RWPE2 (cell line): ENCODE data around the gene FAM78A.
"Not testable (repeated sequence)": the region's sequence is repeated elsewhere in the genome, so short reads cannot be mapped to it uniquely, and the experiment has no call there.

ENCODE experiments used
- ATAC-seq: fragments of 200-7000 bp; cut with Tn5 transposase; 3 replicates; pipeline ENCODE4 v1.9.1; 2021; ENCODE audit warnings: low read depth
- DNase-seq: peaks from one replicate; pipeline ENCODE4 v3.0.0-alpha.2; 2020; ENCODE audit warnings: low spot score
- H3K27ac ChIP-seq: fragments of 450-650 bp; 2 replicates; pipeline ENCODE4 v1.5.1; 2017; ENCODE audit warnings: mild to moderate bottlenecking; ENCODE audit not compliant: poor library complexity, severe bottlenecking
- H3K27me3 ChIP-seq: fragments of 250-450 bp; sonication (Bioruptor Pico); 2 replicates; pipeline ENCODE4 v1.5.1; 2021; ENCODE audit warnings: mild to moderate bottlenecking, moderate library complexity; ENCODE audit not compliant: insufficient read depth, poor library complexity, severe bottlenecking
- H3K36me3 ChIP-seq: fragments of 250-450 bp; sonication (Bioruptor Pico); 2 replicates; pipeline ENCODE4 v1.5.1; 2020; ENCODE audit warnings: low read depth, mild to moderate bottlenecking, moderate library complexity
- H3K4me1 ChIP-seq: fragments of 250-450 bp; sonication (Bioruptor Pico); 2 replicates; pipeline ENCODE4 v1.5.1; 2021; ENCODE audit warnings: mild to moderate bottlenecking, moderate library complexity; ENCODE audit not compliant: insufficient read depth, poor library complexity, severe bottlenecking
- H3K4me3 ChIP-seq: fragments of 250-450 bp; sonication (Bioruptor Pico); 2 replicates; pipeline ENCODE4 v1.5.1; 2021; ENCODE audit warnings: mild to moderate bottlenecking, moderate library complexity; ENCODE audit not compliant: severe bottlenecking
- H3K9me3 ChIP-seq: fragments of 250-450 bp; sonication (Bioruptor Pico); 2 replicates; pipeline ENCODE4 v1.5.1; 2021; ENCODE audit warnings: mild to moderate bottlenecking, moderate library complexity; ENCODE audit not compliant: severe bottlenecking
- CTCF ChIP-seq: fragments of 450-650 bp; IDR thresholded peaks from one replicate; pipeline ENCODE4 v1.5.1; 2017; ENCODE audit warnings: mild to moderate bottlenecking, moderate library complexity; ENCODE audit not compliant: poor library complexity, severe bottlenecking

Gene FAM78A

DNA sequence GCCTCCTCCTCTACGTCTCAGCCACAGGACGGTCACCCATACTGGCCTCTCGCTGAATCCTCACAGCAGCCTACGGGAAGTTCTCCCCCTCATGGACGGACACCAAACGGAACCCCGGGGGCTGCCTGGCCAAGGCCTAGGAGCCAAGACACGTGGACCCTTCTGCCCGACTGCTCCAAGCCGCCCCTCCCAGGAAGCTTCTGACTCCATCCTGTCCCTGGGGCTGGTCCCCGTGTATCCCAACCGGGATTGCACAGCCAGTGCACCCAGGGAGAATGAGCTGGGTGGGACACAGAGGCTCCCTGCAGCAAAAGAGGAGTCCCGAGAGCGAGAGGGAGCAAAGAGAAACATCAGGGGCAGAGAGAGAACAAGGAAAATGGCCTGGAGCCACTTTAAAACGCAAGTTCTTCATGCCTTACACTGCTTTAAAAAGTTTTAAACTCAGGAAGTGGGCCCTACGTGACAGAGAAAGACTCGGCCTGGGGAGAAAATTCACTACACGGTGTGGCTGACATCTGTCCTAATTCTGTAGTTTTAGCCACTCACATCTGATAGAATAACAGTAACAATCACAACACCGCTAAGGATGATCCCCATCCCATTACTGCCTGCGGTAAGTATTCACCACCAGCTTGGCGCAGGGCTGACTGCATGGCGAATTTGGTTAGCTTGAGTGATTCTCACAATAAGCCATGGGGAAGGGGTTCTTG lies 3.0 kb downstream of the FAM78A start:
- Histone ChIP-seq H3K4me1 (no peaks in the 10 kb centered on the region), H3K27me3 (peaks cover 13% of the 10 kb centered on the region), H3K36me3 (no peaks in the 10 kb centered on the region), H3K4me3 (no peak overlapping the region), H3K27ac (no peak overlapping the region), H3K9me3 (no peaks in the 10 kb centered on the region)
- ATAC-seq, result no peak
- no peak for TF ChIP-seq CTCF
- no peak for DNase-seq

- Histone ChIP-seq H3K4me1 (no peaks in the 10 kb centered on the region), H3K4me3 (no peak overlapping the region), H3K27ac (no peak overlapping the region), H3K36me3 (no peaks in the 10 kb centered on the region), H3K9me3 (peaks cover 2% of the 10 kb centered on the region), H3K27me3 (peaks cover 12% of the 10 kb centered on the region)
- DNase-seq, result no peak
- no peak for ATAC-seq
- TF ChIP-seq CTCF, result no peak
Measured at GRCh38 chr9:131272212-131272611, 4.1 kb downstream of the FAM78A start.

GRCh38 chr9:131271506-131271931 lies 4.8 kb downstream of the FAM78A start:
- no peaks in the 10 kb centered on the region for H3K4me1 ChIP-seq
- peaks cover 2% of the 10 kb centered on the region for H3K9me3 ChIP-seq
- no peak for TF ChIP-seq CTCF
- ATAC-seq (no peak), DNase-seq (no peak)
- no peak overlapping the region for H3K4me3 ChIP-seq
- H3K27me3 ChIP-seq, result peaks cover 10% of the 10 kb centered on the region
- no peak overlapping the region for H3K27ac ChIP-seq
- H3K36me3 ChIP-seq, result no peaks in the 10 kb centered on the region

DNA sequence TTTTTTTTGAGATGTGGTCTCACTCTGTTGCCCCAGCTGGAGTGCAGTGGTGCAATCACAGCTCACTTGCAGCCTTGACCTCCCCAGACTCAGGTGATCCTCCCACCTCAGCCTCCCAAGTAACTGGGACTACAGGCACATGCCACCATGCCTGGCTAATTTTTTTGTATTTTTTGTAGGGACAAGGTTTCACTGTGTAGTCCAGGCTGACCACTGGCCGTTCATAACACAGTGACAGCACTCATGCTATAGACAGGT lies 5.4 kb downstream of the FAM78A start:
- not testable (repeated sequence) for H3K36me3 ChIP-seq, ATAC-seq, H3K4me1 ChIP-seq, H3K27me3 ChIP-seq, H3K9me3 ChIP-seq, H3K27ac ChIP-seq, DNase-seq, H3K4me3 ChIP-seq

GRCh38 chr9:131270171-131271015 lies 5.9 kb downstream of the FAM78A start:
- no peaks in the 10 kb centered on the region for H3K4me1 ChIP-seq
- no peak overlapping the region for H3K4me3 ChIP-seq
- H3K27me3 ChIP-seq, result no peaks in the 10 kb centered on the region
- peaks cover 2% of the 10 kb centered on the region for H3K9me3 ChIP-seq
- no peak for ATAC-seq
- no peak for TF ChIP-seq CTCF
- H3K27ac ChIP-seq, result no peak overlapping the region
- DNase-seq, result no peak
- no peaks in the 10 kb centered on the region for H3K36me3 ChIP-seq
